ENCODE data around the gene NAPA. TPM values are rescaled to one million over a fixed set of nuclear protein-coding genes. Genes with fewer than 3 reads are reported as not detected.

The NAPA gene
- total and polyA plus RNA-seq, 2 of the 13 experiments (the other 11 are each of a cell fraction or from before 2014, with no cell fraction given) = 32.6 to 65.9 TPM

GRCh38 chr19:47450478-47450877 lies 64.4 kb downstream of the NAPA start (continued):
- no peak for TF ChIP-seq SKIL (CRISPR knock-in tag; IDR thresholded peaks at IDR 0.05; ENCODE audit: borderline replicate concordance)
- TF ChIP-seq JUN (CRISPR knock-in tag; IDR thresholded peaks at IDR 0.05) = no peak
- no peak for TF ChIP-seq ZSCAN9 (CRISPR knock-in tag; IDR thresholded peaks at IDR 0.05; ENCODE audit: borderline replicate concordance)
- TF ChIP-seq CENPT (CRISPR knock-in tag; IDR thresholded peaks at IDR 0.05; ENCODE audit: low read depth) = no peak
- TF ChIP-seq ZNF75D (CRISPR knock-in tag; IDR thresholded peaks at IDR 0.05; ENCODE audit: borderline replicate concordance) = no peak
- no peak for TF ChIP-seq ARID5B (CRISPR knock-in tag; IDR thresholded peaks at IDR 0.05)
- TF ChIP-seq UBTF (CRISPR knock-in tag; IDR thresholded peaks at IDR 0.05) = no peak
- TF ChIP-seq NBN (conservative IDR thresholded peaks at IDR 0.05) = no peak
- no peak for TF ChIP-seq U2AF2 (IDR thresholded peaks at IDR 0.05; ENCODE audit: low read depth, low read length)
